Kidney epithelial cell (primary cell): ENCODE results near the gene CNTF. TPM values are rescaled to one million over a fixed set of nuclear protein-coding genes. Genes with fewer than 3 reads are reported as not detected.

ENCODE experiments used
- DNase-seq: peaks from one replicate; pipeline ENCODE4 v3.0.0-alpha.2; 2010; ENCODE audit warnings: low read depth
- H3K27me3 ChIP-seq: 2 replicates; pipeline ENCODE4 v1.6.0; 2011; ENCODE audit warnings: low read length; ENCODE audit not compliant: control insufficient read depth, insufficient read depth
- H3K36me3 ChIP-seq: 2 replicates; pipeline ENCODE4 v1.5.1; 2011; ENCODE audit warnings: low read length; ENCODE audit not compliant: control insufficient read depth, insufficient read depth
- H3K4me3 ChIP-seq: 2 replicates; pipeline ENCODE4 v1.5.1; 2011; ENCODE audit warnings: low read depth, mild to moderate bottlenecking, control low read depth, low read length
- total RNA-seq: library from RNA; depleted of rRNA; stranded (reverse); fragments of >200 nt; gene quantifications from 2 replicates; pipeline ENCODE4 v1.2.3, GENCODE V29; 2015
- TF ChIP-seq, protein P1 (sequence below): IDR thresholded peaks from 2 replicates; pipeline ENCODE4 v1.5.1; 2011; ENCODE audit warnings: mild to moderate bottlenecking, moderate library complexity, low read length, control low read depth, inconsistent platforms; ENCODE audit not compliant: insufficient read depth, poor library complexity, severe bottlenecking

CNTF gene
- total RNA-seq, 1 donor from 2014 or later, result 1.1 TPM

DNA sequence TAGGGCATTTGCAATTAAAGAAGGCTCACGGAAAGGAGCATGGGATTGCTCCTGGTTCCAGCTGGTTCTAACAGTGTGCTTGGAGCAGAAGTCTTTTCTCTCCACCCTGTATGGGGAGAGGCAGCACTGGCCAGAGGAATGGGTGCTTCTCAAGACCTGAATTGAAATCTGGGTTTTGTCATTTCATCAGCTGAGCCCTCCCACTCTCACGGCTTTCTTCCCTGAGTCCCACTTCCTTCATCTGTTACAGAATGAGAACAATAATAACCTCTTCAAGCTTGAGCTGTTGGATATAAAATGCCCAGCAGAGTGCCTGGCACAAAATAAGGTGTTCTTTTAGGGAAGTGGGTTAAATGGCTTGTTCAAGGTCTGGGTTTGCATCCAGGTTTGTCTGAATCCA lies 17.2 kb downstream of the CNTF start:
- DNase-seq, result no peak
- TF ChIP-seq, protein P1, sequence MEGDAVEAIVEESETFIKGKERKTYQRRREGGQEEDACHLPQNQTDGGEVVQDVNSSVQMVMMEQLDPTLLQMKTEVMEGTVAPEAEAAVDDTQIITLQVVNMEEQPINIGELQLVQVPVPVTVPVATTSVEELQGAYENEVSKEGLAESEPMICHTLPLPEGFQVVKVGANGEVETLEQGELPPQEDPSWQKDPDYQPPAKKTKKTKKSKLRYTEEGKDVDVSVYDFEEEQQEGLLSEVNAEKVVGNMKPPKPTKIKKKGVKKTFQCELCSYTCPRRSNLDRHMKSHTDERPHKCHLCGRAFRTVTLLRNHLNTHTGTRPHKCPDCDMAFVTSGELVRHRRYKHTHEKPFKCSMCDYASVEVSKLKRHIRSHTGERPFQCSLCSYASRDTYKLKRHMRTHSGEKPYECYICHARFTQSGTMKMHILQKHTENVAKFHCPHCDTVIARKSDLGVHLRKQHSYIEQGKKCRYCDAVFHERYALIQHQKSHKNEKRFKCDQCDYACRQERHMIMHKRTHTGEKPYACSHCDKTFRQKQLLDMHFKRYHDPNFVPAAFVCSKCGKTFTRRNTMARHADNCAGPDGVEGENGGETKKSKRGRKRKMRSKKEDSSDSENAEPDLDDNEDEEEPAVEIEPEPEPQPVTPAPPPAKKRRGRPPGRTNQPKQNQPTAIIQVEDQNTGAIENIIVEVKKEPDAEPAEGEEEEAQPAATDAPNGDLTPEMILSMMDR, result no peak

DNA sequence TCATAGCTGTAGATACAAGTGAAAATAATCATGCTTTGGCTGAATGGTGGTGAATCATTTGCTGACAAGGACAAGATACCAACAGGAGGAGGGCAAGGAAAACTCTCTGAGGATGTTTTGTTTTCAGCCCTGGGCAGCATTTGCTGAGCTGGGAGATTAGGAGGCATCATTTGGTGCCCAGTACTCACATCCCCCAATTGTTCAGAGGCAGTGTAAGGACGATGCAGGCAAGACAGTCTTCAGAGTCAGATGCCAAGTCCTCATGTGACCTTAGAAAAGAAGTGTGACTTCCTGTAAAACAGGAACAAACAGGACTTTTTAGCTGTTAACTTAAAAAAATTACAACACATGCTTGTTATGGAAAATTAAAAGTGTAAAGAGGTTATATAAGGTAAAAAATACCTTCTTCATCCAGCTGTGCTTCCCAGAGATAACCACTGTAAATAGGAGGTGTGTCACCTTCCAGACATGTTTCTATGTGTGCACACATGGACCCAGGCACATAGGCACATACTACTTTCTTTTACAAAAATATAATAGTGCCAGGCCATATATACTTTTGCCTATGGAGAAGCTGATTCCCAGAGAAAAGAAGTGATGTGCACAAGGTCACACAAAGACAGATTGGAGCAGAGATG lies 18.0 kb downstream of the CNTF start:
- DNase-seq, result no peak
- no peaks in the 10 kb centered on the region for H3K36me3 ChIP-seq
- H3K27me3 ChIP-seq, result no peaks in the 10 kb centered on the region
- H3K4me3 ChIP-seq, result no peak overlapping the region
- TF ChIP-seq, protein P1, result no peak

More for the DNA sequence above, 17.2 kb downstream of the CNTF start:
- Histone ChIP-seq H3K36me3 (no peaks in the 10 kb centered on the region), H3K4me3 (no peak overlapping the region), H3K27me3 (no peaks in the 10 kb centered on the region)

DNA sequence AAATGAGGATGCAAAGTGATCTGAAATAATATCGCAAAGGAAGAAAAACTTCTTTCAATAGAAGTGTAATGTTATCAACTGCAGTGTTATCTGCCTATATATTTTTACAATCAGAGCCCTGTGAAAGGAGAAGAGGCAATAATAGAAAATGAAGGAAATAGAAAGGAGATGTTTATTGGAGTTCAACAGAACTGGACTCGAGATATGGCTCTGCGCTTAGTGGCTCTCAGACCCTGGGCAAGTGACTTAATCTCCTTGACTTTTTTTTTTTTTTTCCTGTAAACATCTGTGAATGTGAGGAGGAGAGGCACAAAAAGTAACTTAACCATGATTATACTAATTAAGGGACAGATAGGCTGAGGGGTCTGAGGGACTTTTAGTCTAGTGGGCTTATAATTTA lies 18.9 kb downstream of the CNTF start:
- no peaks in the 10 kb centered on the region for H3K36me3 ChIP-seq
- no peaks in the 10 kb centered on the region for H3K27me3 ChIP-seq
- no peak overlapping the region for H3K4me3 ChIP-seq
- no peak for DNase-seq
- TF ChIP-seq, protein P1, result no peak

DNA sequence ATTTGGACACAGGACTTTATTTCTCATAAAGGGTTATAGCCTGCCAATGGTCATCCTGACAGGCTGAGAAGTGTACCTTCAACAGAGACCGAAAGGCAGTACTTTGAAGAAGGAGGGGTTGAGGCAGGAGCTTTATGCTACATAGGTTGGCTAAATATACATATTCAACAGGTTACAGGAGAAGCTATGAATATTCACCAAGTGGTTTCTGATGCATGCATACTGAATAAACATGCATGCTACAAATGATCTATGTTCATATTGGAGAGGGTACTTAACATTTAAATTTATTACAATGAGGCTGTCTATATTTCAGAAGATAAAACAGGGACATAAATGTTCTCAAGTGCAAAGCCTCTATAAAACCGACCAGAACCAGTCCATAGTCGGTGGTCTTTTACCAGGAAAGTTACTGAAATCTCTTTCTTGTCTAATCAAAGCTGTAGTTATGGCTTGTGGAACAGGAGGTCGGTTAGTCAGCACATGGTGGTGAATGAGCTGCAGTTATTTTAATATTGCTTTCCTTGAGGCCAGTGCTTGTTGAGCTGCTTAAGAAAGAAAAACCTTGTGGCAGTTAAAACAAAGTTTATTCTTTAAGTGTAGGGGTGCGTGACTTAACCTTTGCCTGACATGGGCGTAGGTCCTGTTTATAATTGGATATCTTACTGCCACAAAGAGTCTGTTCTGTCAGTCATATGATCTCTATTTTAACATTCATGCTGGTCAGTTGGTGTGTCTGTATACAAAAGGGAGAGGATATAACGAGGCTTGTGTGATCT lies 19.5 kb downstream of the CNTF start:
- Histone ChIP-seq H3K27me3 (no peaks in the 10 kb centered on the region), H3K36me3 (no peaks in the 10 kb centered on the region), H3K4me3 (no peak overlapping the region)
- no peak for DNase-seq
- TF ChIP-seq, protein P1, result no peak

DNA sequence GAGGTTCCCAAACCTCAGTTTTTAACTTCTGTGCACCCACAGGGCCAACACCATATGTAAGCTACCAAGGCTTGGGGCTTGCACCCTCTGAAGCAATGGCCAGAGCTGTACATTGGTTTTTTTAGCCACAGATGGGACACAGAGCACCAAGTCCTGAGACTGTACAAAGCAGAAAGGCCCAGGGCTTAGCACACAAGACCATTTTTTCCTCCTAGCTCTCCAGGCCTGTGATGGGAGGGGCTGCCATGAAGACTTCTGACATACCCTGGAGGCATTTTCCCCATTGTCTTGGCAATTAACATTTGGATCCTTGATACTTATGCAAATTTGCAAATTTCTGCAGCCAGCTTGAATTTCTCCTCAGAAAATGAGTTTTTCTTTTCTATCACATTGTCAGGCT lies 23.4 kb downstream of the CNTF start:
- Histone ChIP-seq H3K4me3 (no peak overlapping the region), H3K36me3 (no peaks in the 10 kb centered on the region), H3K27me3 (no peaks in the 10 kb centered on the region)
- DNase-seq, result no peak
- TF ChIP-seq, protein P1, result no peak
